Smooth muscle cell (in vitro differentiated cells): Measurements from ENCODE around the gene GDF15. TPM values are rescaled to one million over a fixed set of nuclear protein-coding genes. Genes with fewer than 3 reads are reported as not detected.

Experiments used
- DNase-seq: peaks from one replicate; lab custom pipeline; 2025; ENCODE audit not compliant: unreplicated experiment; lab: John Stamatoyannopoulos, UW
- H2AFZ ChIP-seq: fragments of 200-600 bp; sonication (generic); 2 replicates; pipeline ENCODE4 v1.6.0; 2016; ENCODE audit warnings: antibody characterized with exemption, low read depth, mild to moderate bottlenecking
- H3F3A ChIP-seq: fragments of 200-600 bp; sonication (generic); 2 replicates; pipeline ENCODE4 v1.6.0; 2017; ENCODE audit warnings: antibody characterized with exemption, low read depth
- H3K27ac ChIP-seq: fragments of 200-600 bp; sonication (generic); 2 replicates; pipeline ENCODE4 v1.5.1; 2016; ENCODE audit warnings: low read depth, mild to moderate bottlenecking
- H3K27me3 ChIP-seq: fragments of 200-600 bp; sonication (generic); 2 replicates; pipeline ENCODE4 v1.6.1; 2016; ENCODE audit warnings: low read depth, mild to moderate bottlenecking
- H3K36me3 ChIP-seq: fragments of 200-600 bp; sonication (generic); 2 replicates; pipeline ENCODE4 v1.5.1; 2016; ENCODE audit warnings: low read depth
- H3K4me1 ChIP-seq: fragments of 200-600 bp; sonication (generic); 2 replicates; pipeline ENCODE4 v1.5.1; 2016; ENCODE audit warnings: low read depth
- H3K4me2 ChIP-seq: fragments of 200-600 bp; sonication (generic); 2 replicates; pipeline ENCODE4 v1.6.0; 2016; ENCODE audit warnings: mild to moderate bottlenecking
- H3K4me3 ChIP-seq: fragments of 200-600 bp; sonication (generic); 2 replicates; pipeline ENCODE4 v1.5.1; 2016; ENCODE audit warnings: mild to moderate bottlenecking
- H3K79me2 ChIP-seq: fragments of 200-600 bp; sonication (generic); 2 replicates; pipeline ENCODE4 v1.6.0; 2016; ENCODE audit warnings: low read depth, mild to moderate bottlenecking
- H3K9ac ChIP-seq: fragments of 200-600 bp; sonication (generic); 2 replicates; pipeline ENCODE4 v1.6.0; 2016; ENCODE audit warnings: low read depth
- H3K9me3 ChIP-seq: fragments of 200-600 bp; sonication (generic); replicated peaks from 2 replicates; pipeline ENCODE4 v1.5.1; 2016; ENCODE audit warnings: low read depth
- H4K20me1 ChIP-seq: fragments of 200-600 bp; sonication (generic); 2 replicates; pipeline ENCODE4 v1.6.0; 2016; ENCODE audit warnings: low read depth
- WGBS: methylation state at CpG from one replicate; pipeline ENCODE4 v1.1.7; 2016; ENCODE audit warnings: low lambda C conversion rate; 5-methylcytosine and 5-hydroxymethylcytosine counted together
- polyA plus RNA-seq: library from polyadenylated mRNA; unstranded; fragments of >200 nt; fragmentation: Nextera tagmentation; extraction: Ambion mirVana; gene quantifications from 2 replicates; pipeline ENCODE4 v1.2.1, GENCODE V29; 2016
- total RNA-seq: library from RNA; depleted of rRNA; stranded (reverse); fragments of >200 nt; gene quantifications from 2 replicates; pipeline ENCODE4 v1.2.3, GENCODE V29; 2014
- TF ChIP-seq, protein P1 (sequence below): fragments of 200-600 bp; sonication (generic); IDR thresholded peaks from 2 replicates; pipeline ENCODE4 v1.5.1; 2017; ENCODE audit warnings: borderline replicate concordance, mild to moderate bottlenecking, antibody characterized with exemption; ENCODE audit not compliant: insufficient read depth, poor library complexity, severe bottlenecking

The GDF15 gene
- total and polyA plus RNA-seq, 2 experiments from 2014 or later = 30.9 to 42.8 TPM

GRCh38 chr19:18431351-18432197, 45.6 kb downstream of the GDF15 start:
- Histone ChIP-seq H3K9me3 (no peaks in the 10 kb centered on the region), H4K20me1 (peaks cover 21% of the 10 kb centered on the region), H3F3A (peaks cover 8% of the 10 kb centered on the region), H3K4me2 (peak overlapping the region; percentile 95), H3K27me3 (no peaks in the 10 kb centered on the region), H3K4me3 (no peak overlapping the region), H3K36me3 (no peaks in the 10 kb centered on the region), H3K27ac (no peak overlapping the region), H2AFZ (no peak overlapping the region), H3K9ac (no peak overlapping the region), H3K4me1 (peaks cover 27% of the 10 kb centered on the region), H3K79me2 (peaks cover 7% of the 10 kb centered on the region)
- WGBS = 93% methylated on average over 22 of the region's 34 CpGs
- TF ChIP-seq, protein P1, sequence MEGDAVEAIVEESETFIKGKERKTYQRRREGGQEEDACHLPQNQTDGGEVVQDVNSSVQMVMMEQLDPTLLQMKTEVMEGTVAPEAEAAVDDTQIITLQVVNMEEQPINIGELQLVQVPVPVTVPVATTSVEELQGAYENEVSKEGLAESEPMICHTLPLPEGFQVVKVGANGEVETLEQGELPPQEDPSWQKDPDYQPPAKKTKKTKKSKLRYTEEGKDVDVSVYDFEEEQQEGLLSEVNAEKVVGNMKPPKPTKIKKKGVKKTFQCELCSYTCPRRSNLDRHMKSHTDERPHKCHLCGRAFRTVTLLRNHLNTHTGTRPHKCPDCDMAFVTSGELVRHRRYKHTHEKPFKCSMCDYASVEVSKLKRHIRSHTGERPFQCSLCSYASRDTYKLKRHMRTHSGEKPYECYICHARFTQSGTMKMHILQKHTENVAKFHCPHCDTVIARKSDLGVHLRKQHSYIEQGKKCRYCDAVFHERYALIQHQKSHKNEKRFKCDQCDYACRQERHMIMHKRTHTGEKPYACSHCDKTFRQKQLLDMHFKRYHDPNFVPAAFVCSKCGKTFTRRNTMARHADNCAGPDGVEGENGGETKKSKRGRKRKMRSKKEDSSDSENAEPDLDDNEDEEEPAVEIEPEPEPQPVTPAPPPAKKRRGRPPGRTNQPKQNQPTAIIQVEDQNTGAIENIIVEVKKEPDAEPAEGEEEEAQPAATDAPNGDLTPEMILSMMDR = no peak
- DNase-seq = no peak

GRCh38 chr19:18432275-18433014, 46.5 kb downstream of the GDF15 start:
- H3K27ac ChIP-seq = no peak overlapping the region

GRCh38 chr19:18433015-18433691, 47.2 kb downstream of the GDF15 start:
- TF ChIP-seq, protein P1 = no peak
- H3K36me3 ChIP-seq = no peaks in the 10 kb centered on the region
- WGBS = 13% methylated on average over 49 of the region's 59 CpGs
- no peaks in the 10 kb centered on the region for H3K27me3 ChIP-seq
- H3K9me3 ChIP-seq = no peaks in the 10 kb centered on the region
- H3K9ac ChIP-seq = peak overlapping the region; percentile 68
- no peak overlapping the region for H2AFZ ChIP-seq
- H3K4me1 ChIP-seq = peaks cover 33% of the 10 kb centered on the region
- peaks cover 14% of the 10 kb centered on the region for H4K20me1 ChIP-seq
- H3K27ac ChIP-seq = peak overlapping the region; percentile 46
- H3F3A ChIP-seq = peaks cover 9% of the 10 kb centered on the region
- peaks cover 7% of the 10 kb centered on the region for H3K79me2 ChIP-seq
- H3K4me2 ChIP-seq = peak overlapping the region; percentile 95
- DNase-seq = peak; percentile 27
- H3K4me3 ChIP-seq = peak overlapping the region; percentile 67

More at GRCh38 chr19:18432275-18433014, 46.5 kb downstream of the GDF15 start:
- peaks cover 17% of the 10 kb centered on the region for H4K20me1 ChIP-seq
- no peak for DNase-seq
- no peak overlapping the region for H2AFZ ChIP-seq
- H3K27me3 ChIP-seq = no peaks in the 10 kb centered on the region
- WGBS = 78% methylated on average over 11 of the region's 13 CpGs
- H3K36me3 ChIP-seq = no peaks in the 10 kb centered on the region
- peaks cover 7% of the 10 kb centered on the region for H3K79me2 ChIP-seq
- H3K4me1 ChIP-seq = peaks cover 31% of the 10 kb centered on the region
- peak overlapping the region; percentile 67 for H3K4me3 ChIP-seq
- TF ChIP-seq, protein P1 = no peak
- H3K4me2 ChIP-seq = peak overlapping the region; percentile 95
- no peak overlapping the region for H3K9ac ChIP-seq
- peaks cover 8% of the 10 kb centered on the region for H3F3A ChIP-seq
- no peaks in the 10 kb centered on the region for H3K9me3 ChIP-seq
